IMR-90 (cell line): ENCODE results near the gene UGT1A10. TPM values are rescaled to one million over a fixed set of nuclear protein-coding genes. Genes with fewer than 3 reads are reported as not detected.

Experiments
- ATAC-seq: fragments of 200-7000 bp; cut with Tn5 transposase; 2 replicates; pipeline ENCODE4 v1.9.1; 2020; ENCODE audit warnings: low read depth, mild to moderate bottlenecking, moderate library complexity
- BruUV-seq: library from RNA; stranded (reverse); fragments of 400-500 nt; replicated peaks from 2 replicates; lab custom pipeline; 2021; lab: Mats Ljungman, UMichigan
- CTCF ChIA-PET: fragments of 300-600 bp; formaldehyde crosslinking; extraction: SDS; loops from one replicate; lab custom pipeline; 2021; ENCODE audit warnings: antibody characterized with exemption; lab: Yijun Ruan, JAX
- POLR2A ChIA-PET: fragments of 300-600 bp; sonication (Branson Sonifier 250); formaldehyde crosslinking; loops from one replicate; lab custom pipeline; 2022; ENCODE audit warnings: antibody characterized with exemption; ENCODE audit not compliant: unreplicated experiment; lab: Charles Lee
- DNase-seq: peaks from one replicate; pipeline ENCODE4 v3.0.0; 2013
- H2AFZ ChIP-seq: replicated peaks from 2 replicates; pipeline ENCODE3; 2013; ENCODE audit warnings: low read length, mild to moderate bottlenecking; ENCODE audit not compliant: poor library complexity
- H2AK5ac ChIP-seq: 2 replicates; pipeline ENCODE4 v1.6.1; 2013; ENCODE audit warnings: low read depth, low read length, inconsistent platforms
- H2AK9ac ChIP-seq: replicated peaks from 2 replicates; pipeline ENCODE3; 2013; ENCODE audit warnings: mild to moderate bottlenecking, low read depth, low read length, moderate library complexity; ENCODE audit not compliant: poor library complexity
- H2BK120ac ChIP-seq: 2 replicates; pipeline ENCODE4 v1.6.1; 2013; ENCODE audit warnings: low read depth, low read length, inconsistent platforms
- H2BK15ac ChIP-seq: 3 replicates; pipeline ENCODE4 v1.6.1; 2013; ENCODE audit warnings: low read depth, low read length, inconsistent platforms
- H2BK20ac ChIP-seq: 2 replicates; pipeline ENCODE4 v1.6.1; 2013; ENCODE audit warnings: low read depth, mild to moderate bottlenecking, inconsistent platforms, low read length, moderate library complexity
- H2BK5ac ChIP-seq: 2 replicates; pipeline ENCODE4 v1.6.1; 2013; ENCODE audit warnings: mild to moderate bottlenecking, low read depth, low read length, inconsistent platforms; ENCODE audit not compliant: poor library complexity, severe bottlenecking
- H3K14ac ChIP-seq: replicated peaks from 2 replicates; pipeline ENCODE4 v1.6.1; 2013; ENCODE audit warnings: low read depth, low read length, inconsistent platforms
- H3K18ac ChIP-seq: 2 replicates; pipeline ENCODE4 v1.6.1; 2013; ENCODE audit warnings: low read depth, low read length, control low read depth
- H3K23ac ChIP-seq: 2 replicates; pipeline ENCODE4 v1.6.1; 2013; ENCODE audit warnings: low read depth, low read length, inconsistent platforms
- H3K27ac ChIP-seq: 2 replicates; pipeline ENCODE4 v1.5.1; 2013; ENCODE audit warnings: mild to moderate bottlenecking, control low read depth, low read length; ENCODE audit not compliant: insufficient read depth
- H3K27me3 ChIP-seq: 2 replicates; pipeline ENCODE4 v1.6.1; 2013; ENCODE audit warnings: low read length; ENCODE audit not compliant: control insufficient read depth, insufficient read depth
- H3K36me3 ChIP-seq: 2 replicates; pipeline ENCODE4 v1.6.1; 2013; ENCODE audit warnings: low read length, mixed read lengths; ENCODE audit not compliant: control insufficient read depth, insufficient read depth
- H3K4ac ChIP-seq: 2 replicates; pipeline ENCODE4 v1.6.1; 2013; ENCODE audit warnings: low read depth, low read length, inconsistent platforms
- H3K4me1 ChIP-seq: 2 replicates; pipeline ENCODE4 v1.6.1; 2013; ENCODE audit warnings: low read length, mixed read lengths; ENCODE audit not compliant: control insufficient read depth, insufficient read depth
- H3K4me2 ChIP-seq: 2 replicates; pipeline ENCODE4 v1.6.1; 2013; ENCODE audit warnings: low read depth, mild to moderate bottlenecking, control low read depth, low read length, moderate library complexity
- H3K4me3 ChIP-seq: 2 replicates; pipeline ENCODE4 v1.5.1; 2013; ENCODE audit warnings: low read depth, mild to moderate bottlenecking, control low read depth, low read length, moderate library complexity; ENCODE audit not compliant: insufficient read depth
- H3K56ac ChIP-seq: 2 replicates; pipeline ENCODE4 v1.6.1; 2013; ENCODE audit warnings: low read length, inconsistent platforms; ENCODE audit not compliant: insufficient read depth; ENCODE audit errors: extremely low read depth
- H3K79me1 ChIP-seq, 2 experiments: 2 replicates each; pipeline ENCODE4 v1.6.1; 2013; ENCODE audit warnings: low read length in 2 of 2, inconsistent platforms in 1 of 2, low read depth in 1 of 2
- H3K9ac ChIP-seq: 2 replicates; pipeline ENCODE4 v1.6.1; 2013; ENCODE audit warnings: low read depth, low read length, control low read depth
- H3K9me1 ChIP-seq: 2 replicates; pipeline ENCODE4 v1.6.1; 2013; ENCODE audit warnings: low read length, inconsistent platforms; ENCODE audit not compliant: insufficient read depth
- H3K9me3 ChIP-seq: 2 replicates; pipeline ENCODE4 v1.6.1; 2013; ENCODE audit warnings: low read length; ENCODE audit not compliant: control insufficient read depth, insufficient read depth
- H4K20me1 ChIP-seq: 2 replicates; pipeline ENCODE4 v1.6.1; 2013; ENCODE audit warnings: low read length, inconsistent platforms; ENCODE audit not compliant: insufficient read depth
- H4K5ac ChIP-seq: 2 replicates; pipeline ENCODE4 v1.6.1; 2013; ENCODE audit warnings: mild to moderate bottlenecking, low read depth, low read length, control low read depth
- H4K8ac ChIP-seq, 2 experiments: 2 replicates each; pipeline ENCODE4 v1.6.1; 2013; ENCODE audit warnings: low read depth in 2 of 2, low read length in 2 of 2, control low read depth in 1 of 2, inconsistent platforms in 1 of 2
- H4K91ac ChIP-seq: 2 replicates; pipeline ENCODE4 v1.6.1; 2013; ENCODE audit warnings: low read depth, low read length, inconsistent platforms; ENCODE audit not compliant: insufficient read depth
- BHLHE40 ChIP-seq: fragments of 150-350 bp; IDR thresholded peaks from 2 replicates; pipeline ENCODE4 v1.6.1; 2016; ENCODE audit warnings: mild to moderate bottlenecking, low read depth, low read length
- CEBPB ChIP-seq: IDR thresholded peaks from 2 replicates; pipeline ENCODE4 v1.6.1; 2012; ENCODE audit warnings: low read depth, low read length, improper control_type of control experiment
- CHD1 ChIP-seq: IDR thresholded peaks from 2 replicates; pipeline ENCODE4 v1.6.1; 2012; ENCODE audit warnings: low read depth, low read length, improper control_type of control experiment
- FOS ChIP-seq: fragments of 150-350 bp; IDR thresholded peaks from 2 replicates; pipeline ENCODE4 v1.6.1; 2016; ENCODE audit warnings: low read depth, low read length
- MAFK ChIP-seq: IDR thresholded peaks from 2 replicates; pipeline ENCODE4 v1.6.1; 2012; ENCODE audit warnings: low read depth, low read length, improper control_type of control experiment
- MAZ ChIP-seq: IDR thresholded peaks from 2 replicates; pipeline ENCODE4 v1.6.1; 2012; ENCODE audit warnings: low read depth, mild to moderate bottlenecking, low read length, improper control_type of control experiment, moderate library complexity, borderline replicate concordance
- MXI1 ChIP-seq: IDR thresholded peaks from 2 replicates; pipeline ENCODE4 v1.6.1; 2012; ENCODE audit warnings: low read depth, mild to moderate bottlenecking, low read length, moderate library complexity, borderline replicate concordance
- NFE2L2 ChIP-seq: fragments of 150-350 bp; IDR thresholded peaks from 2 replicates; pipeline ENCODE4 v1.6.1; 2016; ENCODE audit warnings: low read depth, mild to moderate bottlenecking, low read length
- POLR2A ChIP-seq: IDR thresholded peaks from 2 replicates; pipeline ENCODE4 v1.6.1; 2012; ENCODE audit warnings: mild to moderate bottlenecking, low read depth, low read length
- RAD21 ChIP-seq: IDR thresholded peaks from 2 replicates; pipeline ENCODE4 v1.6.1; 2012; ENCODE audit warnings: low read length, improper control_type of control experiment
- RCOR1 ChIP-seq: IDR thresholded peaks from 2 replicates; pipeline ENCODE4 v1.6.1; 2012; ENCODE audit warnings: mild to moderate bottlenecking, low read length, improper control_type of control experiment; ENCODE audit not compliant: insufficient replicate concordance
- RFX5 ChIP-seq: IDR thresholded peaks from 2 replicates; pipeline ENCODE4 v1.8.0; 2012; ENCODE audit warnings: low read depth, mild to moderate bottlenecking, low read length, moderate library complexity
- SMC3 ChIP-seq: fragments of 150-350 bp; IDR thresholded peaks from 2 replicates; pipeline ENCODE4 v1.6.1; 2016; ENCODE audit warnings: low read depth, mild to moderate bottlenecking, antibody characterized with exemption, low read length, moderate library complexity
- WGBS, 2 experiments: methylation state at CpG; one replicate each; pipeline versions ENCODE4 v1.1.5 to v1.1.7; 2013; ENCODE audit warnings: missing lambda C conversion rate in 2 of 2; ENCODE audit not compliant: insufficient read length in 1 of 2; ENCODE audit errors: extremely low coverage in 2 of 2; 5-methylcytosine and 5-hydroxymethylcytosine counted together
- dilution Hi-C: fragments of 300-500 bp; cut with HindIII; formaldehyde crosslinking; loops from one replicate; pipeline ENCODE4 v1.14.3; 2018; ENCODE audit warnings: low sequenced_read_pairs; ENCODE audit not compliant: unreplicated experiment
- in situ Hi-C: fragments of 300-500 bp; cut with MboI; formaldehyde crosslinking; loops from 3 replicates; pipeline ENCODE4 v1.14.3; 2019; ENCODE audit warnings: low sequenced_read_pairs, inconsistent platforms, mixed read lengths
- intact Hi-C: fragments of 100-400 bp; cut with micrococcal nuclease; formaldehyde crosslinking; loops from 2 replicates; pipeline ENCODE4 v1.10.0; 2022
- polyA plus RNA-seq, 3 experiments: library from polyadenylated mRNA; depleted of rRNA; stranded (reverse); fragments of >200 nt; gene quantifications; 2 replicates each; pipeline ENCODE4 v1.2.3, GENCODE V29; 2012; ENCODE audit warnings: low replicate concordance in 1 of 3
- total RNA-seq: library from RNA; depleted of rRNA; stranded (reverse); fragments of >200 nt; gene quantifications from 2 replicates; pipeline ENCODE4 v1.2.3, GENCODE V29; 2012
- TF ChIP-seq, protein P1 (sequence below): fragments of 150-350 bp; IDR thresholded peaks from 2 replicates; pipeline ENCODE4 v1.6.1; 2017; ENCODE audit warnings: mild to moderate bottlenecking, antibody characterized with exemption, low read length, low read depth
- TF ChIP-seq, protein P2 (sequence below): fragments of 150-350 bp; IDR thresholded peaks from 2 replicates; pipeline ENCODE4 v1.6.1; 2016; ENCODE audit warnings: low read depth, mild to moderate bottlenecking, low read length, moderate library complexity, borderline replicate concordance
- TF ChIP-seq, protein P3 (sequence below): conservative IDR thresholded peaks from 2 replicates; pipeline ENCODE4 v1.5.1; 2012; ENCODE audit warnings: mild to moderate bottlenecking, low read depth, low read length, improper control_type of control experiment

Gene UGT1A10
- total and polyA plus RNA-seq, 2 of the 4 experiments (the other 2 are of a cell fraction), result not detected

DNA sequence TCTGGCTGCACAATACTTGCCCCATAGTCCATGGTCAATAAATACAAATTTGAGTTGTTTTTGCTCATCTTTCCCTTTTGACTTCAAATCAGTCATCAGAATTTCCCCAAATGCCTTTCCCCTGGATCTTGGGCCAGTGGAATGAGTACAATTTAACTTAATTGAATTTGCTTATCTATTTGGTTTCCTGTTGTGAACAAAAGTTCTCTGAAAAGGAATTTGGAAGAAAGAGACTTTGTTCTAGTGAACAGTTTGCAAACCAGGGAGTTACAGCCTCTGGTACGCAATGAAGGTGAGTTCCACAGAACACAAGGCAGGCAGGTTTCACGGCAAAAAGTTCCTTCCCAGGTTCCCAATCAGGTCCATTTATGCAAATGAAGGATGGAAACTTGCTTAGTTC lies 122.6 kb downstream of the UGT1A10 start:
- BruUV-seq, result no TSS peak
- Histone ChIP-seq H4K91ac (no peak overlapping the region), H3K4me1 (peaks cover 7% of the 10 kb centered on the region), H3K36me3 (no peaks in the 10 kb centered on the region), H3K79me1 (no peaks in the 10 kb centered on the region), H2BK15ac (no peak overlapping the region; the same call in 2 of the 3 replicates), H2BK120ac (no peak overlapping the region), H3K9me3 (no peaks in the 10 kb centered on the region), H3K27me3 (no peaks in the 10 kb centered on the region), H3K9me1 (no peaks in the 10 kb centered on the region), H2BK5ac (no peak overlapping the region), H3K18ac (no peak overlapping the region), H2AK9ac (no peak overlapping the region), H3K14ac (no peak overlapping the region), H3K4ac (peak overlapping the region; percentile 20; the same call in 1 of the 2 replicates), H2AFZ (no peak overlapping the region), H3K27ac (no peak overlapping the region), H4K8ac (no peak overlapping the region), H3K9ac (no peak overlapping the region), H4K5ac (no peak overlapping the region), H2AK5ac (no peak overlapping the region), H4K20me1 (no peaks in the 10 kb centered on the region), H3K23ac (no peak overlapping the region), H3K56ac (no peak overlapping the region), H2BK20ac (no peak overlapping the region), H3K4me2 (no peak overlapping the region), H3K4me3 (no peak overlapping the region)
- TF ChIP-seq MAZ, result no peak
- TF ChIP-seq POLR2A, result no peak
- TF ChIP-seq, protein P1, sequence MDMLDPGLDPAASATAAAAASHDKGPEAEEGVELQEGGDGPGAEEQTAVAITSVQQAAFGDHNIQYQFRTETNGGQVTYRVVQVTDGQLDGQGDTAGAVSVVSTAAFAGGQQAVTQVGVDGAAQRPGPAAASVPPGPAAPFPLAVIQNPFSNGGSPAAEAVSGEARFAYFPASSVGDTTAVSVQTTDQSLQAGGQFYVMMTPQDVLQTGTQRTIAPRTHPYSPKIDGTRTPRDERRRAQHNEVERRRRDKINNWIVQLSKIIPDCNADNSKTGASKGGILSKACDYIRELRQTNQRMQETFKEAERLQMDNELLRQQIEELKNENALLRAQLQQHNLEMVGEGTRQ, result no peak
- TF ChIP-seq BHLHE40, result no peak
- TF ChIP-seq, protein P2, sequence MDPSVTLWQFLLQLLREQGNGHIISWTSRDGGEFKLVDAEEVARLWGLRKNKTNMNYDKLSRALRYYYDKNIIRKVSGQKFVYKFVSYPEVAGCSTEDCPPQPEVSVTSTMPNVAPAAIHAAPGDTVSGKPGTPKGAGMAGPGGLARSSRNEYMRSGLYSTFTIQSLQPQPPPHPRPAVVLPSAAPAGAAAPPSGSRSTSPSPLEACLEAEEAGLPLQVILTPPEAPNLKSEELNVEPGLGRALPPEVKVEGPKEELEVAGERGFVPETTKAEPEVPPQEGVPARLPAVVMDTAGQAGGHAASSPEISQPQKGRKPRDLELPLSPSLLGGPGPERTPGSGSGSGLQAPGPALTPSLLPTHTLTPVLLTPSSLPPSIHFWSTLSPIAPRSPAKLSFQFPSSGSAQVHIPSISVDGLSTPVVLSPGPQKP, result no peak
- TF ChIP-seq NFE2L2, result no peak
- TF ChIP-seq MXI1, result no peak
- TF ChIP-seq RAD21, result no peak
- TF ChIP-seq CHD1, result no peak
- no peak for TF ChIP-seq RFX5
- TF ChIP-seq SMC3, result no peak
- TF ChIP-seq CEBPB, result no peak
- TF ChIP-seq MAFK, result no peak
- TF ChIP-seq FOS, result no peak
- TF ChIP-seq, protein P3, sequence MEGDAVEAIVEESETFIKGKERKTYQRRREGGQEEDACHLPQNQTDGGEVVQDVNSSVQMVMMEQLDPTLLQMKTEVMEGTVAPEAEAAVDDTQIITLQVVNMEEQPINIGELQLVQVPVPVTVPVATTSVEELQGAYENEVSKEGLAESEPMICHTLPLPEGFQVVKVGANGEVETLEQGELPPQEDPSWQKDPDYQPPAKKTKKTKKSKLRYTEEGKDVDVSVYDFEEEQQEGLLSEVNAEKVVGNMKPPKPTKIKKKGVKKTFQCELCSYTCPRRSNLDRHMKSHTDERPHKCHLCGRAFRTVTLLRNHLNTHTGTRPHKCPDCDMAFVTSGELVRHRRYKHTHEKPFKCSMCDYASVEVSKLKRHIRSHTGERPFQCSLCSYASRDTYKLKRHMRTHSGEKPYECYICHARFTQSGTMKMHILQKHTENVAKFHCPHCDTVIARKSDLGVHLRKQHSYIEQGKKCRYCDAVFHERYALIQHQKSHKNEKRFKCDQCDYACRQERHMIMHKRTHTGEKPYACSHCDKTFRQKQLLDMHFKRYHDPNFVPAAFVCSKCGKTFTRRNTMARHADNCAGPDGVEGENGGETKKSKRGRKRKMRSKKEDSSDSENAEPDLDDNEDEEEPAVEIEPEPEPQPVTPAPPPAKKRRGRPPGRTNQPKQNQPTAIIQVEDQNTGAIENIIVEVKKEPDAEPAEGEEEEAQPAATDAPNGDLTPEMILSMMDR, result no peak
- TF ChIP-seq RCOR1, result no peak
- intact Hi-C loops, result no loop called here
- WGBS, 2 experiments, result 69% methylated on average over 2 of the region's 2 CpGs; no CpG with 5 or more reads in 1 of the 2 experiments
- in situ Hi-C loops, result no loop called here
- peak; percentile 22 for DNase-seq
- ChIA-PET POLR2A (no interaction called here), CTCF (no interaction called here)
- dilution Hi-C loops, result no loop called here
- no peak for ATAC-seq
